Endothelial cell of umbilical vein (primary cell): Measurements from ENCODE around the gene POLR2H. TPM values are rescaled to one million over a fixed set of nuclear protein-coding genes. Genes with fewer than 3 reads are reported as not detected.

ENCODE experiments used
- BruUV-seq: library from RNA; stranded (reverse); fragments of 400-500 nt; replicated peaks from 2 replicates; lab custom pipeline; 2021; lab: Mats Ljungman, UMichigan
- CTCF ChIA-PET: fragments of 300-600, 350-600 bp; sonication (Branson Sonifier 250); formaldehyde crosslinking; loops from one replicate; lab custom pipeline; 2021; ENCODE audit warnings: antibody characterized with exemption, inconsistent platforms; lab: Charles Lee
- POLR2A ChIA-PET: fragments of 300-600, 350-600 bp; sonication (Branson Sonifier 250); formaldehyde crosslinking; loops from one replicate; lab custom pipeline; 2021; ENCODE audit warnings: antibody characterized with exemption, inconsistent platforms; lab: Charles Lee
- DNase-seq: peaks from one replicate; pipeline ENCODE4 v3.0.0-alpha.2; 2011; ENCODE audit warnings: low read depth, low spot score
- FAIRE-seq: peaks from 2 replicates; lab custom pipeline; 2011; peaks lifted over from hg19 to GRCh38; lab: Jason Lieb, UNC
- H2AFZ ChIP-seq: 2 replicates; pipeline ENCODE4 v1.6.0; 2012; ENCODE audit warnings: low read depth, low read length, control low read depth, inconsistent platforms
- H3K27ac ChIP-seq: 2 replicates; pipeline ENCODE4 v1.5.1; 2011; ENCODE audit warnings: low read depth, mild to moderate bottlenecking, control low read depth, low read length, moderate library complexity; ENCODE audit not compliant: insufficient read depth
- H3K27me3 ChIP-seq, 2 experiments: 2 replicates each; pipeline versions ENCODE4 v1.6.0 to v1.6.1; 2011; ENCODE audit warnings: low read length in 2 of 2, mixed read lengths in 1 of 2; ENCODE audit not compliant: control insufficient read depth in 2 of 2, insufficient read depth in 2 of 2
- H3K36me3 ChIP-seq, 2 experiments: 2 replicates in 1 of 2; 3 replicates in 1 of 2; pipeline ENCODE4 v1.5.1; 2011; ENCODE audit warnings: low read length in 2 of 2, mild to moderate bottlenecking in 1 of 2, moderate library complexity in 1 of 2; ENCODE audit not compliant: control insufficient read depth in 2 of 2, insufficient read depth in 2 of 2; ENCODE audit errors: extremely low read depth in 1 of 2
- H3K4me1 ChIP-seq: 3 replicates; pipeline ENCODE4 v1.5.1; 2011; ENCODE audit warnings: mild to moderate bottlenecking, low read length; ENCODE audit not compliant: control insufficient read depth, insufficient read depth; ENCODE audit errors: extremely low read depth
- H3K4me2 ChIP-seq: 2 replicates; pipeline ENCODE4 v1.6.1; 2011; ENCODE audit warnings: low read length, control low read depth, mixed read lengths; ENCODE audit not compliant: insufficient read depth
- H3K4me3 ChIP-seq, 3 experiments: fragments of 200-600 bp in 1 of 3; sonication (generic), shearing (Covaris generic) in 1 of 3; replicated peaks in 1 of 3; 2 replicates each; pipeline ENCODE4 v1.5.1; 2011 to 2016; ENCODE audit warnings: control low read depth in 3 of 3, low read length in 3 of 3, mild to moderate bottlenecking in 2 of 3, inconsistent platforms in 1 of 3, low read depth in 1 of 3, moderate library complexity in 1 of 3; ENCODE audit not compliant: insufficient read depth in 1 of 3
- H3K79me2 ChIP-seq: 2 replicates; pipeline ENCODE4 v1.6.0; 2012; ENCODE audit warnings: low read length, inconsistent platforms; ENCODE audit not compliant: control insufficient read depth, insufficient read depth
- H3K9ac ChIP-seq: replicated peaks from 2 replicates; pipeline ENCODE3; 2011; ENCODE audit warnings: low read length, control low read depth; ENCODE audit not compliant: insufficient read depth; ENCODE audit errors: extremely low read depth
- H3K9me1 ChIP-seq: replicated peaks from 3 replicates; pipeline ENCODE4 v1.6.0; 2011; ENCODE audit warnings: mild to moderate bottlenecking, low read length; ENCODE audit not compliant: control insufficient read depth, insufficient read depth; ENCODE audit errors: extremely low read depth
- H3K9me3 ChIP-seq: replicated peaks from 2 replicates; pipeline ENCODE4 v1.5.1; 2012; ENCODE audit warnings: low read length, inconsistent platforms; ENCODE audit not compliant: control insufficient read depth, insufficient read depth
- H4K20me1 ChIP-seq: replicated peaks from 2 replicates; pipeline ENCODE3; 2011; ENCODE audit warnings: mild to moderate bottlenecking, low read length; ENCODE audit not compliant: control insufficient read depth, insufficient read depth; ENCODE audit errors: extremely low read depth
- FOS ChIP-seq: IDR thresholded peaks from 2 replicates; pipeline ENCODE4 v1.6.1; 2011; ENCODE audit warnings: mild to moderate bottlenecking, low read length, moderate library complexity, borderline replicate concordance; ENCODE audit not compliant: insufficient read depth
- MYC ChIP-seq: IDR thresholded peaks from one replicate; pipeline ENCODE4 v1.6.1; 2011; ENCODE audit warnings: mild to moderate bottlenecking, low read depth, low read length
- dilution Hi-C: fragments of 300-500 bp; cut with MboI; formaldehyde crosslinking; loops from one replicate; pipeline ENCODE4 v1.15.0; 2019; ENCODE audit warnings: low sequenced_read_pairs; ENCODE audit not compliant: extremely low pct_ligation_motif_present
- intact Hi-C: fragments of 100-400 bp; cut with micrococcal nuclease; formaldehyde crosslinking; loops from one replicate; pipeline ENCODE4 v1.10.0; 2022
- polyA plus RNA-seq, 4 experiments: library from polyadenylated mRNA; depleted of rRNA in 3 of 4; stranded (reverse) in 3 of 4; unstranded in 1 of 4; fragments of >200 nt; gene quantifications; 2 replicates each; pipeline versions ENCODE4 v1.2.1 to v1.2.3, GENCODE V29; 2011 to 2012; ENCODE audit warnings: missing spikeins in 1 of 4
- small RNA-seq: library from RNA; depleted of rRNA; stranded (forward); fragments of <200 nt; gene quantifications from one replicate; pipeline ENCODE3, GENCODE V24; 2012; ENCODE audit warnings: low replicate concordance, low read depth; ENCODE audit not compliant: insufficient read depth, insufficient read length
- total RNA-seq: library from RNA; stranded (reverse); gene quantifications from 2 replicates; pipeline ENCODE4 v1.2.3, GENCODE V29; 2021
- TF ChIP-seq, protein P1 (sequence below), 2 donors: IDR thresholded peaks; 1 replicate in 1 of 2; 2 replicates in 1 of 2; pipeline ENCODE4 v1.5.1; 2011; ENCODE audit warnings: low read length in 2 of 2, mild to moderate bottlenecking in 2 of 2, moderate library complexity in 2 of 2, control low read depth in 1 of 2, inconsistent platforms in 1 of 2, low read depth in 1 of 2; ENCODE audit not compliant: insufficient read depth in 1 of 2; ENCODE audit errors: extremely low read depth in 1 of 2
- TF ChIP-seq, protein P2 (sequence below): IDR thresholded peaks from 2 replicates; pipeline ENCODE4 v1.6.1; 2011; ENCODE audit not compliant: insufficient read depth, insufficient read length

POLR2H gene
- total and polyA plus RNA-seq, 2 donors (not counting 3 experiments of a cell fraction or from before 2014, with no cell fraction given): 89.0 to 276 TPM

DNA sequence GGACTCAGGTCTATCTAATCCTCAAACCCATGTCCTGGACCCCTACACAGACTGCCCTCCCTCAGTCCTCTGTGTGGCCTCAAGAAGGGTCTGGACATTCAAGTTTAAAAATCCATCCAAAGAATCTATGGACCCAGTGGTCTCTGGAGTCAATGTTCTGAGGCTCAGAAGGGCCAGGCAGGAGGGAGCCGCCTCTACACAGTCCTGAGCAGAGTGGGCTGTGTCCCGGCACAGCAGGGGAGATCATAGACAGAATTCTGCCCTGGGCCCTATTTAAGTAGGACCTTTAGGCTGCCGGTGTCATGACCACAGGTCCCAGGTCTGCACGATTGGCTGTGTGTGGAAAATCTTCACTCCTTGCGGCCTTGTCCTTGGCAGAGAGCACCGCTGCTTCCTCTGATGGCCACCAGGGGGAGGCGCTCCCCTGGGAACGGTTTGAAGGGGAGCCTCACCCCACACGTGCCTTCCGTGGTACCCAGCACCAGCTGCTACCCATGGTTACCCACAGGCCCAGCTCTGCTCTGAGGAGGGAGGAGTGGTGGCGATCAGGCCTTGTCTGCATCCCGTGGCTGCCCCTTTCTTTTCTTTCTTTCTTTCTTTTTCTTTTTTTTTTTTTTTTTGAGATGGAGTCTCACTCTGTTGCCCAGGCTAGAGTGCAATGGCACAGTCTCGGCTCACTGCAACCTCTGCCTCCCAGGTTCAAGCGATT, 56.3 kb downstream of the POLR2H start:
- H2AFZ ChIP-seq: no peak overlapping the region
- BruUV-seq: no TSS peak
- intact Hi-C loops: loop anchor here (1.0 kb wide), 4 partner anchors 46 to 127 kb away; no protein-coding TSS in a partner anchor
- H3K4me3 ChIP-seq: no peak overlapping the region
- H3K9ac ChIP-seq: no peak overlapping the region
- DNase-seq (peak; percentile 62), FAIRE-seq (peak; percentile 89)
- no peak overlapping the region for H3K4me2 ChIP-seq
- TF ChIP-seq MYC (peak; percentile 58), FOS (no peak)
- TF ChIP-seq, protein P1, sequence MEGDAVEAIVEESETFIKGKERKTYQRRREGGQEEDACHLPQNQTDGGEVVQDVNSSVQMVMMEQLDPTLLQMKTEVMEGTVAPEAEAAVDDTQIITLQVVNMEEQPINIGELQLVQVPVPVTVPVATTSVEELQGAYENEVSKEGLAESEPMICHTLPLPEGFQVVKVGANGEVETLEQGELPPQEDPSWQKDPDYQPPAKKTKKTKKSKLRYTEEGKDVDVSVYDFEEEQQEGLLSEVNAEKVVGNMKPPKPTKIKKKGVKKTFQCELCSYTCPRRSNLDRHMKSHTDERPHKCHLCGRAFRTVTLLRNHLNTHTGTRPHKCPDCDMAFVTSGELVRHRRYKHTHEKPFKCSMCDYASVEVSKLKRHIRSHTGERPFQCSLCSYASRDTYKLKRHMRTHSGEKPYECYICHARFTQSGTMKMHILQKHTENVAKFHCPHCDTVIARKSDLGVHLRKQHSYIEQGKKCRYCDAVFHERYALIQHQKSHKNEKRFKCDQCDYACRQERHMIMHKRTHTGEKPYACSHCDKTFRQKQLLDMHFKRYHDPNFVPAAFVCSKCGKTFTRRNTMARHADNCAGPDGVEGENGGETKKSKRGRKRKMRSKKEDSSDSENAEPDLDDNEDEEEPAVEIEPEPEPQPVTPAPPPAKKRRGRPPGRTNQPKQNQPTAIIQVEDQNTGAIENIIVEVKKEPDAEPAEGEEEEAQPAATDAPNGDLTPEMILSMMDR (IDR thresholded peaks at IDR 0.05; ENCODE audit: extremely low read depth in 1 of 2, insufficient read depth in 1 of 2, low read depth in 1 of 2, low read length in 2 of 2): peak; percentile 88 to 98
- TF ChIP-seq, protein P2, sequence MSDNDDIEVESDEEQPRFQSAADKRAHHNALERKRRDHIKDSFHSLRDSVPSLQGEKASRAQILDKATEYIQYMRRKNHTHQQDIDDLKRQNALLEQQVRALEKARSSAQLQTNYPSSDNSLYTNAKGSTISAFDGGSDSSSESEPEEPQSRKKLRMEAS: peak; percentile 3
- no peaks in the 10 kb centered on the region for H3K9me1 ChIP-seq
- no peaks in the 10 kb centered on the region for H4K20me1 ChIP-seq
- H3K36me3 ChIP-seq: no peaks in the 10 kb centered on the region
- ChIA-PET POLR2A (no interaction called here), CTCF (interaction anchor here (0.6 to 13.7 kb wide), 15 partner anchors 9 to 127 kb away, joined by 3 to 198 read pairs (median 7); no protein-coding TSS in a partner anchor)
- H3K79me2 ChIP-seq: no peaks in the 10 kb centered on the region
- no peaks in the 10 kb centered on the region for H3K27me3 ChIP-seq
- H3K4me1 ChIP-seq: no peaks in the 10 kb centered on the region
- H3K27ac ChIP-seq: no peak overlapping the region
- dilution Hi-C loops: no loop called here
- no peaks in the 10 kb centered on the region for H3K9me3 ChIP-seq

Small RNA genes lying within 50 kb of the gene (small RNA-seq; reads per million reads assigned to genes)
- 420 reads per million, percentile 99 among the genes with 10 or more reads in this experiment for gene SNORD66

Other genes starting within 250 kb of the POLR2H start
- 38.8 and 44.7 TPM in 2 replicates for gene EIF2B5, start 226.4 kb upstream of the POLR2H start, total RNA-seq
- 35.5 and 42.7 TPM in 2 replicates for gene EIF2B5, start 226.4 kb upstream of the POLR2H start, polyA plus RNA-seq
- gene DVL3, start 206.3 kb upstream of the POLR2H start, total RNA-seq: 59.0 and 61.3 TPM in 2 replicates
- gene DVL3, start 206.3 kb upstream of the POLR2H start, polyA plus RNA-seq: 41.2 and 43.8 TPM in 2 replicates
- gene AP2M1, start 186.9 kb upstream of the POLR2H start, total RNA-seq: 400 and 431 TPM in 2 replicates
- 602 and 603 TPM in 2 replicates for gene AP2M1, start 186.9 kb upstream of the POLR2H start, polyA plus RNA-seq
- 65.6 and 68.8 TPM in 2 replicates for gene ABCF3, start 175.5 kb upstream of the POLR2H start, total RNA-seq
- gene ABCF3, start 175.5 kb upstream of the POLR2H start, polyA plus RNA-seq: 73.4 and 93.9 TPM in 2 replicates
- not detected in 2 replicates for gene VWA5B2, start 132.1 kb upstream of the POLR2H start, total RNA-seq
- gene VWA5B2, start 132.1 kb upstream of the POLR2H start, polyA plus RNA-seq: 0.03 TPM in 1 of 2 replicates, not detected in the other
- 37.7 and 42.9 TPM in 2 replicates for gene ALG3, start 112.7 kb upstream of the POLR2H start, total RNA-seq
- 99.9 and 102 TPM in 2 replicates for gene ALG3, start 112.7 kb upstream of the POLR2H start, polyA plus RNA-seq
- 3.3 and 3.4 TPM in 2 replicates for gene EEF1AKMT4, start 112.0 kb upstream of the POLR2H start, total RNA-seq
- gene EEF1AKMT4, start 112.0 kb upstream of the POLR2H start, polyA plus RNA-seq: 8.0 and 9.8 TPM in 2 replicates
- not detected in 2 replicates for gene CAMK2N2, start 100.2 kb upstream of the POLR2H start, total RNA-seq
- 0.11 TPM in 1 of 2 replicates, not detected in the other for gene CAMK2N2, start 100.2 kb upstream of the POLR2H start, polyA plus RNA-seq
- gene ECE2, start 85.7 kb upstream of the POLR2H start, total RNA-seq: not detected in 2 replicates
- gene ECE2, start 85.7 kb upstream of the POLR2H start, polyA plus RNA-seq: not detected in 2 replicates
- 400 and 435 TPM in 2 replicates for gene PSMD2, start 62.5 kb upstream of the POLR2H start, total RNA-seq
- 358 and 414 TPM in 2 replicates for gene PSMD2, start 62.5 kb upstream of the POLR2H start, polyA plus RNA-seq
- 524 and 532 TPM in 2 replicates for gene EIF4G1, start 47.1 kb upstream of the POLR2H start, total RNA-seq
- gene EIF4G1, start 47.1 kb upstream of the POLR2H start, polyA plus RNA-seq: 355 and 401 TPM in 2 replicates
- 19.9 and 26.8 TPM in 2 replicates for gene FAM131A, start 24.1 kb upstream of the POLR2H start, total RNA-seq
- gene FAM131A, start 24.1 kb upstream of the POLR2H start, polyA plus RNA-seq: 29.9 and 34.1 TPM in 2 replicates
- 6.5 and 9.9 TPM in 2 replicates for gene CLCN2, start 105 bp upstream of the POLR2H start, total RNA-seq
- gene CLCN2, start 105 bp upstream of the POLR2H start, polyA plus RNA-seq: 3.5 and 4.9 TPM in 2 replicates
- gene THPO, start 16.5 kb downstream of the POLR2H start, total RNA-seq: not detected in 2 replicates
- 0.08 and 0.10 TPM in 2 replicates for gene THPO, start 16.5 kb downstream of the POLR2H start, polyA plus RNA-seq
- 0.40 and 0.53 TPM in 2 replicates for gene CHRD, start 18.3 kb downstream of the POLR2H start, total RNA-seq
- gene CHRD, start 18.3 kb downstream of the POLR2H start, polyA plus RNA-seq: 0.27 and 0.54 TPM in 2 replicates
- not detected in 2 replicates for gene EPHB3, start 200.1 kb downstream of the POLR2H start, total RNA-seq
- gene EPHB3, start 200.1 kb downstream of the POLR2H start, polyA plus RNA-seq: 0.01 TPM in 1 of 2 replicates, not detected in the other